ENCODE data around the gene CAPN15.

DNA sequence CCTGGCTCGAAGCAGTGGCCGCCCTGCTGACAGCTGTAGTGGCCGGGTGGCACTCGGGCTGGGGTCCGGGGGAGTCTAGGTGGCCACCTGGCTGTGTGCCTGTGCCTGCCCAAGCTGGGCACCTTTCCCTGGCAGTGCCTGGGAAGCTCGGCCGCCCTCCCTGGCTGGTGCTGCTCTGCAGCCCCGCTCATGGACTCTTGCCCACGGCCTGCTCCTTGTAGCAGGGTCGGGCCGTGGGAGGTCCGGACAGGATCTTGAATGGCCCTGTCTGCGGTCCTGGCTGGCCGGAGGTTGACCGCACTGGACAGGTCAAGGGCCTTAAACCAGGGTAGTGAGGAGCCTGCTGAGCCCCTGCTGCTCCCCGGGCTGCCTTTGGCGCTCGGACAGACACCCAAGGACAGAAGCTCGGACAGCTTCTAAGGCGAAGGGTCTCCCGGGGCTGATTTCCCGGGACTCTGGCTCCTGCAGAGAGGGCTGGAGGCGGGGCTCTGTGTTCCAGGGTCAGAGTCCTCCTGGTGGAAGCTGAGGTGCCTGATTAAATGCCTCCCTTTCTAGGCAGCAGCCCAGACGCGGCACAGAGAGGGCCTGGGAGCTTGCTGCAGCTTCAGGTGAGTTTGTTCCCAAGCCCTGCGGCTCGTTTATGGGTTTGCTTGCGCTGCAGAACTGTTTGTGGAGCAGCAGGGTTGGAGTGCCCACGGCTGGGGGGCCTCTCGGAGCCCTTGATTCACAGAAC lies 6.0 kb downstream of the CAPN15 start:
- TF ChIP-seq POLR2A (IDR thresholded peaks at IDR 0.05; ENCODE audit: low read depth, low read length) (no peak), POLR2AphosphoS5 (IDR thresholded peaks at IDR 0.05; ENCODE audit: low read depth, low read length) (no peak), TAF1 (IDR thresholded peaks at IDR 0.05; ENCODE audit: borderline replicate concordance, low read depth, low read length) (no peak)
